Heart left ventricle (tissue), 16 donors: Measurements from ENCODE around the gene CBFA2T2. TPM values are rescaled to one million over a fixed set of nuclear protein-coding genes. Genes with fewer than 3 reads are reported as not detected.
A peak's percentile ranks its signal among the peaks of the same experiment; 100 is the strongest.

Experiments used
- ATAC-seq, 4 donors: fragments of 200-7000 bp; cut with Tn5 transposase; one replicate each; pipeline ENCODE4 v1.9.1; 2020 to 2022; ENCODE audit warnings: moderate library complexity in 4 of 4, mild to moderate bottlenecking in 3 of 4, moderate number of reproducible peaks in 1 of 4
- DNase-seq, 5 donors: peaks; one replicate each; pipeline ENCODE4 v3.0.0-alpha.2; 2020
- H3K27ac ChIP-seq, 12 donors: fragments of 200-600 bp; sonication (generic) in 4 of 12; one replicate each; pipeline versions ENCODE4 v1.5.0 to v1.8.0; 2016 to 2022; ENCODE audit warnings: mild to moderate bottlenecking in 2 of 12
- H3K27me3 ChIP-seq, 9 donors: fragments of 200-600 bp; sonication (generic) in 2 of 9; one replicate each; pipeline versions ENCODE4 v1.5.1 to v1.8.0; 2016 to 2022; ENCODE audit warnings: mild to moderate bottlenecking in 3 of 9
- H3K36me3 ChIP-seq, 9 donors: fragments of 200-600 bp; sonication (generic) in 2 of 9; one replicate each; pipeline versions ENCODE4 v1.5.0 to v1.8.0; 2018 to 2022; ENCODE audit warnings: mild to moderate bottlenecking in 2 of 9
- H3K4me1 ChIP-seq, 12 donors: fragments of 200-600 bp; sonication (generic) in 4 of 12; one replicate each; pipeline versions ENCODE4 v1.5.0 to v1.8.0; 2016 to 2022; ENCODE audit warnings: mild to moderate bottlenecking in 3 of 12
- H3K4me3 ChIP-seq, 12 donors: fragments of 200-600 bp; sonication (generic) in 4 of 12; one replicate each; pipeline versions ENCODE4 v1.5.0 to v1.8.0; 2017 to 2022; ENCODE audit warnings: mild to moderate bottlenecking in 9 of 12, moderate library complexity in 4 of 12
- H3K9me3 ChIP-seq, 12 donors: fragments of 200-600 bp; sonication (generic) in 4 of 12; one replicate each; pipeline versions ENCODE4 v1.5.0 to v1.8.0; 2016 to 2022; ENCODE audit warnings: mild to moderate bottlenecking in 1 of 12
- CTCF ChIP-seq, 12 donors: fragments of 200-600 bp; sonication (generic) in 4 of 12; IDR thresholded peaks; one replicate each; pipeline versions ENCODE4 v1.5.0 to v1.8.0; 2018 to 2022; ENCODE audit warnings: antibody characterized with exemption in 12 of 12, mild to moderate bottlenecking in 5 of 12
- POLR2A ChIP-seq, 2 donors: fragments of 450-650 bp; IDR thresholded peaks; one replicate each; pipeline ENCODE4 v1.6.1; 2017; ENCODE audit warnings: antibody characterized with exemption in 2 of 2, mild to moderate bottlenecking in 2 of 2, moderate library complexity in 2 of 2
- WGBS, 4 donors: extraction: QIAGEN DNeasy Blood & Tissue Kit in 2 of 4; methylation state at CpG; one replicate each; pipeline versions ENCODE4 v1.1.5 to v1.1.7; 2013 to 2018; 5-methylcytosine and 5-hydroxymethylcytosine counted together
- intact Hi-C, 10 donors: fragments of 100-400 bp; cut with DNase I; formaldehyde crosslinking; loops; one replicate each; pipeline versions ENCODE4 v1.11.1 to v1.14.2; 2022
- polyA plus RNA-seq, 2 donors: library from polyadenylated mRNA; stranded (reverse); fragments of 200-250 nt; gene quantifications; one replicate each; pipeline ENCODE4 v1.2.3, GENCODE V29; 2013
- total RNA-seq, 9 donors: library from RNA; depleted of rRNA in 2 of 9; stranded (reverse); fragments of >200 nt in 2 of 9; fragmentation: NEBNext Ultra II Directional in 3 of 9; extraction: Animal tissue kit (Norgen Biotek cat#: 25700) in 3 of 9; gene quantifications; one replicate each; pipeline versions ENCODE4 v1.1.0 to v1.2.4, GENCODE V29; 2016 to 2023
- donor health status: ischemic (EF 13 %, LVEDD 7.1; RV severe dilation, severe dysfunction).
- donor health status: healthy with polysubstance abuse.
- donor health status: DM: no; HTN: yes; CAD: no.
- donor health status: DM: no; HTN: no; CAD: no.
- donor health status: ischemic (EF 25% LVEDD 6.9; RV normal size, moderate dysfunction).
- donor health status: ischemic (EF 25% LVEDD 5.7; RV mildly dilated, moderate dysfunction).
- donor health status: healthy.
- donor health status: DM: yes; HTN: yes; CAD: no.
- donor health status: ischemic (EF 35%, LVEDD 5.7; RV mildly dilated, moderate dysfunction).
- donor health status: nonischemic (EF 11% LVEDD 7.7; RV severe dilation, severe dysfunction).
- donor health status: DM: yes; HTN: yes; CAD: no.
- donor health status: PGD.
- donor health status: ischemic (EF 29% LVEDD 5.4; RV normal size, mild dysfunction).
- donor health status: nonischemic (EF 23%, LVEDD 6.1; RV moderate dilation, normal function).

CBFA2T2 gene
- total and polyA plus RNA-seq, 11 donors = 4.6 to 15.0 (median 9.9) TPM

- no peaks in the 10 kb centered on the region for H3K27me3 ChIP-seq
- intact Hi-C loops = loop anchor here in 9 of 10 donors (2.0 to 5.0 kb wide), 3 partner anchors 189 to 195 kb away; no protein-coding TSS in a partner anchor
- H3K4me1 ChIP-seq = peaks cover 2 to 43% (median 19%) of the 10 kb centered on the region in 12 donors
- no peak overlapping the region for H3K27ac ChIP-seq
- no peak overlapping the region for H3K4me3 ChIP-seq
- H3K9me3 ChIP-seq = no peaks in the 10 kb centered on the region
- 77 to 81% (median 80%) methylated on average over 13 of the region's 13 CpGs for WGBS, 4 donors
- DNase-seq (no peak), ATAC-seq (no peak)
- no peak for TF ChIP-seq POLR2A (IDR thresholded peaks at IDR 0.05)
- no peak for TF ChIP-seq CTCF (IDR thresholded peaks at IDR 0.05)
- H3K36me3 ChIP-seq = peaks cover 0 to 5% (median 0%) of the 10 kb centered on the region in 9 donors
These were observed 161.7 kb downstream of the CBFA2T2 start for GRCh38 chr20:33651562-33652048.

GRCh38 chr20:33653218-33653899 lies 163.5 kb downstream of the CBFA2T2 start:
- Histone ChIP-seq H3K27ac (peak overlapping the region in 2 of 12 donors; percentile 25 to 29), H3K27me3 (no peaks in the 10 kb centered on the region), H3K9me3 (no peaks in the 10 kb centered on the region), H3K4me1 (peaks cover 0 to 27% (median 12%) of the 10 kb centered on the region in 12 donors), H3K4me3 (peak overlapping the region in 5 of 12 donors; percentile 3 to 28 (median 23)), H3K36me3 (peaks cover 0 to 18% (median 8%) of the 10 kb centered on the region in 9 donors)
- ATAC-seq (peak; percentile 45 to 66 (median 58)), DNase-seq (peak in 3 of 5 donors; percentile 61 to 67 (median 61))
- TF ChIP-seq CTCF (IDR thresholded peaks at IDR 0.05) (peak; percentile 46 to 82 (median 74)), POLR2A (IDR thresholded peaks at IDR 0.05) (no peak)
- 45 to 52% (median 48%) methylated on average over 16 of the region's 16 CpGs for WGBS, 4 donors
- intact Hi-C loops = loop anchor here in 9 of 10 donors (2.0 to 5.0 kb wide), 3 partner anchors 191 to 197 kb away; no protein-coding TSS in a partner anchor

GRCh38 chr20:33653900-33654596 lies 164.2 kb downstream of the CBFA2T2 start:
- ATAC-seq (peak in 3 of 4 donors; percentile 5 to 29 (median 12)), DNase-seq (no peak)
- Histone ChIP-seq H3K4me1 (peaks cover 0 to 20% (median 8%) of the 10 kb centered on the region in 12 donors), H3K27ac (no peak overlapping the region), H3K27me3 (no peaks in the 10 kb centered on the region), H3K4me3 (peak overlapping the region in 2 of 12 donors; percentile 3 to 28), H3K9me3 (no peaks in the 10 kb centered on the region), H3K36me3 (peaks cover 0 to 23% (median 8%) of the 10 kb centered on the region in 9 donors)
- TF ChIP-seq POLR2A (IDR thresholded peaks at IDR 0.05) (no peak), CTCF (IDR thresholded peaks at IDR 0.05) (no peak)
- WGBS, 4 donors = 83 to 90% (median 84%) methylated on average over 11 of the region's 11 CpGs
- intact Hi-C loops = loop anchor here in 9 of 10 donors (2.0 to 5.0 kb wide), 3 partner anchors 192 to 197 kb away; no protein-coding TSS in a partner anchor
